GM18526 (cell line): Measurements from ENCODE around the gene KL.

ENCODE experiments used
- POLR2A ChIP-seq: IDR thresholded peaks from 3 replicates; pipeline ENCODE4 v1.6.1; 2011; ENCODE audit not compliant: insufficient read length; ENCODE audit errors: extremely low read depth

KL gene

GRCh38 chr13:33103457-33103856 is 87.2 kb downstream of the KL start:
- TF ChIP-seq POLR2A, result no peak

- TF ChIP-seq POLR2A, result no peak
Measured at GRCh38 chr13:33105387-33106005, 89.3 kb downstream of the KL start.

GRCh38 chr13:33106656-33107360 is 90.6 kb downstream of the KL start:
- no peak for TF ChIP-seq POLR2A

- TF ChIP-seq POLR2A, result no peak
Measured at GRCh38 chr13:33107361-33107760, 91.1 kb downstream of the KL start.

GRCh38 chr13:33108620-33109019 is 92.4 kb downstream of the KL start:
- TF ChIP-seq POLR2A, result no peak

GRCh38 chr13:33109271-33109697 is 93.1 kb downstream of the KL start:
- no peak for TF ChIP-seq POLR2A

GRCh38 chr13:33109801-33110200 is 93.6 kb downstream of the KL start:
- no peak for TF ChIP-seq POLR2A

- TF ChIP-seq POLR2A, result no peak
Measured at GRCh38 chr13:33110386-33110712, 94.1 kb downstream of the KL start.

- TF ChIP-seq POLR2A, result no peak
Measured at GRCh38 chr13:33110713-33111413, 94.6 kb downstream of the KL start.

- TF ChIP-seq POLR2A, result no peak
Measured at GRCh38 chr13:33111414-33112110, 95.3 kb downstream of the KL start.

GRCh38 chr13:33112766-33113165 is 96.5 kb downstream of the KL start:
- no peak for TF ChIP-seq POLR2A

- TF ChIP-seq POLR2A, result no peak
Measured at GRCh38 chr13:33114146-33114545, 97.9 kb downstream of the KL start.

GRCh38 chr13:33115274-33115673 is 99.1 kb downstream of the KL start:
- TF ChIP-seq POLR2A, result no peak
